Measurements from ENCODE around the gene SORD.
A peak's percentile ranks its signal among the peaks of the same experiment; 100 is the strongest.
"Not testable (repeated sequence)": the region's sequence is repeated elsewhere in the genome, so short reads cannot be mapped to it uniquely, and the experiment has no call there.

The SORD gene

GRCh38 chr15:45050587-45050986, 27.6 kb downstream of the SORD start:
- H3K4me3 Mint-ChIP-seq, result no peak overlapping the region
- TF ChIP-seq CTCF (IDR thresholded peaks at IDR 0.05), result no peak
- peaks cover 75% of the 10 kb centered on the region for H3K36me3 Mint-ChIP-seq (ENCODE audit: low read depth)
- no peak for DNase-seq
- H3K4me1 Mint-ChIP-seq, result no peaks in the 10 kb centered on the region
- H3K27ac Mint-ChIP-seq, result no peak overlapping the region
- H3K27me3 Mint-ChIP-seq (ENCODE audit: low read depth, poor library complexity), result no peaks in the 10 kb centered on the region
- H3K9me3 Mint-ChIP-seq, result peaks cover 58% of the 10 kb centered on the region

GRCh38 chr15:45052676-45053075, 29.7 kb downstream of the SORD start:
- H3K36me3 Mint-ChIP-seq (ENCODE audit: low read depth), result peaks cover 79% of the 10 kb centered on the region
- not testable (repeated sequence) for H3K4me3 Mint-ChIP-seq; H3K27ac Mint-ChIP-seq; H3K4me1 Mint-ChIP-seq; H3K27me3 Mint-ChIP-seq (ENCODE audit: low read depth, poor library complexity); DNase-seq
- peaks cover 73% of the 10 kb centered on the region for H3K9me3 Mint-ChIP-seq

GRCh38 chr15:45058690-45059675, 36.0 kb downstream of the SORD start:
- H3K27me3 Mint-ChIP-seq (ENCODE audit: low read depth, poor library complexity); H3K4me3 Mint-ChIP-seq; H3K27ac Mint-ChIP-seq; H3K4me1 Mint-ChIP-seq; DNase-seq: not testable (repeated sequence)
- peaks cover 72% of the 10 kb centered on the region for H3K36me3 Mint-ChIP-seq (ENCODE audit: low read depth)
- peaks cover 40% of the 10 kb centered on the region for H3K9me3 Mint-ChIP-seq

- peaks cover 63% of the 10 kb centered on the region for H3K36me3 Mint-ChIP-seq (ENCODE audit: low read depth)
- H3K4me1 Mint-ChIP-seq, result not testable (repeated sequence)
These were observed 39.3 kb downstream of the SORD start for GRCh38 chr15:45062301-45062700.

GRCh38 chr15:45064386-45064785, 41.4 kb downstream of the SORD start:
- H3K4me3 Mint-ChIP-seq, result no peak overlapping the region
- H3K27ac Mint-ChIP-seq, result no peak overlapping the region
- peaks cover 53% of the 10 kb centered on the region for H3K36me3 Mint-ChIP-seq (ENCODE audit: low read depth)
- peaks cover 3% of the 10 kb centered on the region for H3K9me3 Mint-ChIP-seq
- no peaks in the 10 kb centered on the region for H3K27me3 Mint-ChIP-seq (ENCODE audit: low read depth, poor library complexity)
- no peak for TF ChIP-seq CTCF (IDR thresholded peaks at IDR 0.05)
- no peak for DNase-seq
- H3K4me1 Mint-ChIP-seq, result no peaks in the 10 kb centered on the region

More at GRCh38 chr15:45062301-45062700, 39.3 kb downstream of the SORD start:
- not testable (repeated sequence) for H3K27me3 Mint-ChIP-seq (ENCODE audit: low read depth, poor library complexity); H3K27ac Mint-ChIP-seq; H3K4me3 Mint-ChIP-seq; DNase-seq
- peaks cover 24% of the 10 kb centered on the region for H3K9me3 Mint-ChIP-seq

- peaks cover 24% of the 10 kb centered on the region for H3K36me3 Mint-ChIP-seq (ENCODE audit: low read depth)
- peak overlapping the region; percentile 42 for H3K27ac Mint-ChIP-seq
- DNase-seq; H3K4me3 Mint-ChIP-seq; H3K9me3 Mint-ChIP-seq; H3K27me3 Mint-ChIP-seq (ENCODE audit: low read depth, poor library complexity); H3K4me1 Mint-ChIP-seq: not testable (repeated sequence)
These were observed 47.0 kb downstream of the SORD start for GRCh38 chr15:45069942-45070360.

- H3K36me3 Mint-ChIP-seq (ENCODE audit: low read depth); H3K4me3 Mint-ChIP-seq; H3K9me3 Mint-ChIP-seq; DNase-seq; H3K4me1 Mint-ChIP-seq; H3K27me3 Mint-ChIP-seq (ENCODE audit: low read depth, poor library complexity); H3K27ac Mint-ChIP-seq: not testable (repeated sequence)
These were observed 50.6 kb downstream of the SORD start for GRCh38 chr15:45073602-45074001.

- not testable (repeated sequence) for H3K4me3 Mint-ChIP-seq
These were observed 52.7 kb downstream of the SORD start for GRCh38 chr15:45075440-45076320.

GRCh38 chr15:45077391-45077790, 54.4 kb downstream of the SORD start:
- not testable (repeated sequence) for H3K36me3 Mint-ChIP-seq (ENCODE audit: low read depth); H3K27ac Mint-ChIP-seq; H3K4me3 Mint-ChIP-seq; H3K9me3 Mint-ChIP-seq; DNase-seq
- Mint-ChIP-seq H3K4me1 (peaks cover 17% of the 10 kb centered on the region), H3K27me3 (ENCODE audit: low read depth, poor library complexity) (peaks cover 14% of the 10 kb centered on the region)

More at GRCh38 chr15:45075440-45076320, 52.7 kb downstream of the SORD start:
- H3K9me3 Mint-ChIP-seq; H3K36me3 Mint-ChIP-seq (ENCODE audit: low read depth); H3K27ac Mint-ChIP-seq; DNase-seq: not testable (repeated sequence)
- Mint-ChIP-seq H3K4me1 (peaks cover 17% of the 10 kb centered on the region), H3K27me3 (ENCODE audit: low read depth, poor library complexity) (peaks cover 14% of the 10 kb centered on the region)

GRCh38 chr15:45079201-45079600, 56.2 kb downstream of the SORD start:
- H3K27ac Mint-ChIP-seq; H3K36me3 Mint-ChIP-seq (ENCODE audit: low read depth); DNase-seq; H3K9me3 Mint-ChIP-seq; H3K4me3 Mint-ChIP-seq: not testable (repeated sequence)
- H3K4me1 Mint-ChIP-seq, result peaks cover 17% of the 10 kb centered on the region
- peaks cover 23% of the 10 kb centered on the region for H3K27me3 Mint-ChIP-seq (ENCODE audit: low read depth, poor library complexity)

GRCh38 chr15:45079628-45080246, 56.7 kb downstream of the SORD start:
- not testable (repeated sequence) for DNase-seq; H3K9me3 Mint-ChIP-seq; H3K4me3 Mint-ChIP-seq; H3K36me3 Mint-ChIP-seq (ENCODE audit: low read depth)
- H3K4me1 Mint-ChIP-seq, result peaks cover 17% of the 10 kb centered on the region
- peaks cover 28% of the 10 kb centered on the region for H3K27me3 Mint-ChIP-seq (ENCODE audit: low read depth, poor library complexity)
- peak overlapping the region; percentile 26 for H3K27ac Mint-ChIP-seq

Data from nephron progenitor cell (in vitro differentiated cells).